ENCODE results near the gene GPC6. TPM values are rescaled to one million over a fixed set of nuclear protein-coding genes. Genes with fewer than 3 reads are reported as not detected.

GPC6 gene
- total RNA-seq, 4 donors from 2014 or later = 13.7 to 21.7 (median 16.5) TPM

DNA sequence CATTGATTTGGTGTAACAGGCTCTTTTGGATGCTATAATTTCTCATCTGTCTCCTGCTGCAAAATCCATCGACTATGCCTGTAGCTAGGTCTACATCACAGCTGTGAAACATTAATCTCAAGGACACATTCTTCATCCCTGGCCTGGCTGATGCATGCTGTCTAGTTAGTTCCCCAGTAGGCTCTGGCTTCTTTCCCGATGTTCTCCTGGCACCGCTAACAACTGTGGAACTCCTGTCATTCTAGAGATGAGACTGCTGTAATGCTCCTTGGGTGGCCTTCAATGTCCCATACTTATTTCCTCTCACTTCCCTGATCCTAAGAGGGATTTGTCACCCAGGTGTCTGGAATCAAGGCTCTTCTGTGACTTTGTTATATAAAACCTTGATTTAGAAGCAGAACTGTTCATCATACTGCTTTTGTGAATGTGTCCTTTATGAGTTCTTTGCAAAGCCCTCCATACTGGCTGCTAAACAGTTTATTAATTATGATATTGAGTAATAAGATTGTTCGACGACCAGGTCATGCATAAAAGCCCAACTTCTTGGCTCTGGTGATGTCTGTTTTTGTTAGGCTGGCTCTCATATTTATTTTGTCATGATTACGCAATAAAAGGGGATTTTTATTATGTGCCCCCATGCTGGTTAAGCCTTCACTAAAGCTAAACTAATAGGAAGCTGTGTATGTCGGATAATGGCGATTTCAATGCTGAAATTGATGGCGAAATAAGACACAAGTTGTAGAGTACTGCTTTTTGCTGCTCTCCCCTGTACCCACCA, 1025.4 kb downstream of the GPC6 start:
- Histone ChIP-seq H3K4me3 (no peak overlapping the region), H3K27ac (no peak overlapping the region), H3K4me1 (peaks cover 0 to 6% (median 0%) of the 10 kb centered on the region in 3 donors), H3K27me3 (no peaks in the 10 kb centered on the region), H3K36me3 (no peaks in the 10 kb centered on the region), H3K9me3 (no peaks in the 10 kb centered on the region)
- TF ChIP-seq, protein P1, sequence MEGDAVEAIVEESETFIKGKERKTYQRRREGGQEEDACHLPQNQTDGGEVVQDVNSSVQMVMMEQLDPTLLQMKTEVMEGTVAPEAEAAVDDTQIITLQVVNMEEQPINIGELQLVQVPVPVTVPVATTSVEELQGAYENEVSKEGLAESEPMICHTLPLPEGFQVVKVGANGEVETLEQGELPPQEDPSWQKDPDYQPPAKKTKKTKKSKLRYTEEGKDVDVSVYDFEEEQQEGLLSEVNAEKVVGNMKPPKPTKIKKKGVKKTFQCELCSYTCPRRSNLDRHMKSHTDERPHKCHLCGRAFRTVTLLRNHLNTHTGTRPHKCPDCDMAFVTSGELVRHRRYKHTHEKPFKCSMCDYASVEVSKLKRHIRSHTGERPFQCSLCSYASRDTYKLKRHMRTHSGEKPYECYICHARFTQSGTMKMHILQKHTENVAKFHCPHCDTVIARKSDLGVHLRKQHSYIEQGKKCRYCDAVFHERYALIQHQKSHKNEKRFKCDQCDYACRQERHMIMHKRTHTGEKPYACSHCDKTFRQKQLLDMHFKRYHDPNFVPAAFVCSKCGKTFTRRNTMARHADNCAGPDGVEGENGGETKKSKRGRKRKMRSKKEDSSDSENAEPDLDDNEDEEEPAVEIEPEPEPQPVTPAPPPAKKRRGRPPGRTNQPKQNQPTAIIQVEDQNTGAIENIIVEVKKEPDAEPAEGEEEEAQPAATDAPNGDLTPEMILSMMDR (IDR thresholded peaks at IDR 0.05) = no peak
- TF ChIP-seq POLR2AphosphoS5 (IDR thresholded peaks at IDR 0.05) (no peak), POLR2A (IDR thresholded peaks at IDR 0.05) (no peak), EP300 (IDR thresholded peaks at IDR 0.05) (no peak)
- ATAC-seq = peak; percentile 19
- 47 to 56% methylated on average over 7 to 9 of the region's 9 CpGs for WGBS, 2 donors (ENCODE audit: low coverage in 1 of 2)

DNA sequence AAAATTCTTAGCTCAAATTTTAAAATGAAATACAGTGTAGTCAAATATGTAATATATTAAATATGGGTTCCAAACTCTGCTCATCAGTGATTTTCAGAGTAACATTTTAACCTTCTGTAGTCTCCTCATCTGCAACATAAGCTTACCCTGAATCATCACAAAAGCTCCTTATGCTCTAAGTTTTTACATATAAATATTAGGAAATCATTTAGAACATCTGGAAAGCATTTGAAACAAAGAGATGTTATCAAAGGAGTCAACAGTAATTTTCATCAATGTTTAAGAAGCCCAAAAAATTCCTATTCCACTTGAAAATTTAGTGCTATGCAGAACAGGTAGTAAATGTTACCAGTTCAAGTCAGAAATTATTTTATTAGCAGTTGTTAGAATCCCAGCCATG, 1028.1 kb downstream of the GPC6 start:
- H3K9me3 ChIP-seq = no peaks in the 10 kb centered on the region
- no peak overlapping the region for H3K27ac ChIP-seq
- TF ChIP-seq POLR2A (IDR thresholded peaks at IDR 0.05) (no peak), POLR2AphosphoS5 (IDR thresholded peaks at IDR 0.05) (no peak), EP300 (IDR thresholded peaks at IDR 0.05) (no peak)
- TF ChIP-seq, protein P1 (IDR thresholded peaks at IDR 0.05) = no peak
- no peaks in the 10 kb centered on the region for H3K36me3 ChIP-seq
- H3K4me3 ChIP-seq = no peak overlapping the region
- no peaks in the 10 kb centered on the region for H3K27me3 ChIP-seq
- ATAC-seq = no peak
- peaks cover 0 to 6% (median 0%) of the 10 kb centered on the region in 3 donors for H3K4me1 ChIP-seq

DNA sequence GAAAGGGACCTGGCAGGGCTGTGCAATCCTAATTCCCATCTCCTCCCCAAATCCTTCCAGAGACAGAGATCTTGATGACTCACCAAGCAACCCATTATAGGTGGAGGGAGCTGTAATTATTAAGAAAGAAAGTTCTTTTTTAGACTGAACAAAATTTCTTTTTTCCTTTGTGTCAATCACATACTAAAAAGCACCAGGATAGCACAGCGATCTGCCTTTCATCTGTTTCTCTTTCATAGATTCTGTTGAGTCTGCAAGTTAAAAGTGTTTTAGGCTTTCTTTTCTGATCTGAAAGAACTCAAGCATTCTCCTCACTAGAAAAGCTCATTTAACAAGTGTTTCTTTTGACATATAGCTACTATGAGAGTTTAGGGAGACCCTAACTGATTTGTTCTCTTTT, 1030.1 kb downstream of the GPC6 start:
- no peak for ATAC-seq

DNA sequence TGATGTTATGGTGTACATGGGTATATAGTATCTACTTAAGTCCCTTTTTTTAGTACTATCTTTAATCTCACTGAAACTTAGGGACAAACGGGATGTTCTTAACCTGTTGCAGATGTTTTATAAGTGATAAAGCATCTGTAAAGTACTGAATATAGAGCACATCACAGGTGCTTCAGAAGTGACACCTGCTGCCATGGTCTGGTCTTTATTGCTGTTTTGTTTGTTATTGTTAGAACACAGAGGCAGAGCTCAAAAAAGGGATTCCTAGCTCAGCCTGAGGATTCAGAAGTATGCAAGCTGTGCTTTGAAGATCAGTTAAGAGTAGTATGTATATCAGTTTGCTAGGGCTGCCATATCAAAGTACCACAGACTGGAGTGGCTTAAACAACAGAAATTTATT, 1033.4 kb downstream of the GPC6 start:
- H3K4me1 ChIP-seq = no peaks in the 10 kb centered on the region
- no peak overlapping the region for H3K4me3 ChIP-seq
- no peaks in the 10 kb centered on the region for H3K27me3 ChIP-seq
- WGBS, 2 donors (ENCODE audit: low coverage in 1 of 2) = 83 to 100% methylated on average over 1 of the region's 1 CpG
- TF ChIP-seq POLR2A (IDR thresholded peaks at IDR 0.05) = no peak
- TF ChIP-seq POLR2AphosphoS5 (IDR thresholded peaks at IDR 0.05) = no peak
- TF ChIP-seq, protein P1 (IDR thresholded peaks at IDR 0.05) = no peak
- no peak for TF ChIP-seq EP300 (IDR thresholded peaks at IDR 0.05)
- no peak overlapping the region for H3K27ac ChIP-seq
- no peaks in the 10 kb centered on the region for H3K9me3 ChIP-seq
- H3K36me3 ChIP-seq = no peaks in the 10 kb centered on the region
- no peak for ATAC-seq

More for the DNA sequence above, 1030.1 kb downstream of the GPC6 start:
- H3K27me3 ChIP-seq = no peaks in the 10 kb centered on the region
- no peak overlapping the region for H3K27ac ChIP-seq
- no peaks in the 10 kb centered on the region for H3K36me3 ChIP-seq
- peaks cover 0 to 4% (median 0%) of the 10 kb centered on the region in 3 donors for H3K4me1 ChIP-seq
- no peak overlapping the region for H3K4me3 ChIP-seq
- H3K9me3 ChIP-seq = no peaks in the 10 kb centered on the region
- no peak for TF ChIP-seq POLR2AphosphoS5 (IDR thresholded peaks at IDR 0.05)
- TF ChIP-seq, protein P1 (IDR thresholded peaks at IDR 0.05) = no peak
- no peak for TF ChIP-seq EP300 (IDR thresholded peaks at IDR 0.05)
- no peak for TF ChIP-seq POLR2A (IDR thresholded peaks at IDR 0.05)
- 82 to 100% methylated on average over 1 of the region's 1 CpG for WGBS, 2 donors (ENCODE audit: low coverage in 1 of 2)

DNA sequence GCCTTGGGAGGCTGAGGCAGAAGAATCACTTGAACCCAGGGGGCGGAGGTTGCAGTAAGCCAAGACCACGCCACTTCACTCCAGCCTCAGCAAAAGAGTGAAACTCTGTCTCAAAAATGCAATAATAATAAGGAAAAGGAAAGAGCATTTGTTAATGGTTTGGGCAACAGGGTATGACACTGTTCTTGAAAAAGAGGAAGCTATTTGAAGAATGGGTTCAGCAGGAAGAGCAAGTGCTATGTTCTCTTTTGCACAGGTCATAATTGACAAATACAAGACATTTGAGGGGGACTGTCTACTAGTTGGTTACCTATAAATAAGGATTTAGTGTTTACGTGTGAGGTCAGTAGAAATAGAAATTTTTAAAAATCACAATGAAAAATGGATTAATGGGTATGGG, 1034.6 kb downstream of the GPC6 start:
- Histone ChIP-seq H3K27ac (no peak overlapping the region), H3K4me1 (no peaks in the 10 kb centered on the region), H3K27me3 (no peaks in the 10 kb centered on the region), H3K36me3 (no peaks in the 10 kb centered on the region), H3K4me3 (no peak overlapping the region), H3K9me3 (no peaks in the 10 kb centered on the region)
- no peak for ATAC-seq
- TF ChIP-seq POLR2A (IDR thresholded peaks at IDR 0.05) = no peak
- TF ChIP-seq POLR2AphosphoS5 (IDR thresholded peaks at IDR 0.05) = no peak
- TF ChIP-seq, protein P1 (IDR thresholded peaks at IDR 0.05) = no peak
- no peak for TF ChIP-seq EP300 (IDR thresholded peaks at IDR 0.05)
- 97 to 100% methylated on average over 2 to 3 of the region's 3 CpGs for WGBS, 2 donors (ENCODE audit: low coverage in 1 of 2)
